DMS114 treated with DMSO at 0.1 percent for 48 hours (cell line): ENCODE measurements around the gene CHD9.
"Not testable (repeated sequence)": the region's sequence is repeated elsewhere in the genome, so short reads cannot be mapped to it uniquely, and the experiment has no call there.

ENCODE experiments used
- DNase-seq: peaks from one replicate; lab custom pipeline; 2025; ENCODE audit not compliant: unreplicated experiment; lab: John Stamatoyannopoulos, UW

CHD9 gene, protein sequence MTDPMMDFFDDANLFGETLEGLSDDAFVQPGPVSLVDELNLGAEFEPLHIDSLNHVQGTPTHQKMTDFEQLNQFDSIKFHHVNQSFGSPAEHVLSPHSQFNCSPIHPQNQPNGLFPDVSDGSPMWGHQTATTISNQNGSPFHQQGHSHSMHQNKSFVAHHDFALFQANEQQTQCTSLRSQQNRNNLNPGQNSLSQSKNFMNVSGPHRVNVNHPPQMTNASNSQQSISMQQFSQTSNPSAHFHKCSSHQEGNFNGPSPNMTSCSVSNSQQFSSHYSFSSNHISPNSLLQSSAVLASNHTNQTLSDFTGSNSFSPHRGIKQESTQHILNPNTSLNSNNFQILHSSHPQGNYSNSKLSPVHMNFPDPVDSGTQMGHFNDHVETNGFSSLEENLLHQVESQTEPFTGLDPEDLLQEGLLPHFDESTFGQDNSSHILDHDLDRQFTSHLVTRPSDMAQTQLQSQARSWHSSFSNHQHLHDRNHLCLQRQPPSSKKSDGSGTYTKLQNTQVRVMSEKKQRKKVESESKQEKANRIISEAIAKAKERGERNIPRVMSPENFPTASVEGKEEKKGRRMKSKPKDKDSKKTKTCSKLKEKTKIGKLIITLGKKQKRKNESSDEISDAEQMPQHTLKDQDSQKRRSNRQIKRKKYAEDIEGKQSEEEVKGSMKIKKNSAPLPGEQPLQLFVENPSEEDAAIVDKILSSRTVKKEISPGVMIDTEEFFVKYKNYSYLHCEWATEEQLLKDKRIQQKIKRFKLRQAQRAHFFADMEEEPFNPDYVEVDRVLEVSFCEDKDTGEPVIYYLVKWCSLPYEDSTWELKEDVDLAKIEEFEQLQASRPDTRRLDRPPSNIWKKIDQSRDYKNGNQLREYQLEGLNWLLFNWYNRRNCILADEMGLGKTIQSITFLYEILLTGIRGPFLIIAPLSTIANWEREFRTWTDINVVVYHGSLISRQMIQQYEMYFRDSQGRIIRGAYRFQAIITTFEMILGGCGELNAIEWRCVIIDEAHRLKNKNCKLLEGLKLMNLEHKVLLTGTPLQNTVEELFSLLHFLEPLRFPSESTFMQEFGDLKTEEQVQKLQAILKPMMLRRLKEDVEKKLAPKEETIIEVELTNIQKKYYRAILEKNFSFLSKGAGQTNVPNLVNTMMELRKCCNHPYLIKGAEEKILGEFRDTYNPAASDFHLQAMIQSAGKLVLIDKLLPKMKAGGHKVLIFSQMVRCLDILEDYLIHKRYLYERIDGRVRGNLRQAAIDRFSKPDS (N-terminal part only)

DNA sequence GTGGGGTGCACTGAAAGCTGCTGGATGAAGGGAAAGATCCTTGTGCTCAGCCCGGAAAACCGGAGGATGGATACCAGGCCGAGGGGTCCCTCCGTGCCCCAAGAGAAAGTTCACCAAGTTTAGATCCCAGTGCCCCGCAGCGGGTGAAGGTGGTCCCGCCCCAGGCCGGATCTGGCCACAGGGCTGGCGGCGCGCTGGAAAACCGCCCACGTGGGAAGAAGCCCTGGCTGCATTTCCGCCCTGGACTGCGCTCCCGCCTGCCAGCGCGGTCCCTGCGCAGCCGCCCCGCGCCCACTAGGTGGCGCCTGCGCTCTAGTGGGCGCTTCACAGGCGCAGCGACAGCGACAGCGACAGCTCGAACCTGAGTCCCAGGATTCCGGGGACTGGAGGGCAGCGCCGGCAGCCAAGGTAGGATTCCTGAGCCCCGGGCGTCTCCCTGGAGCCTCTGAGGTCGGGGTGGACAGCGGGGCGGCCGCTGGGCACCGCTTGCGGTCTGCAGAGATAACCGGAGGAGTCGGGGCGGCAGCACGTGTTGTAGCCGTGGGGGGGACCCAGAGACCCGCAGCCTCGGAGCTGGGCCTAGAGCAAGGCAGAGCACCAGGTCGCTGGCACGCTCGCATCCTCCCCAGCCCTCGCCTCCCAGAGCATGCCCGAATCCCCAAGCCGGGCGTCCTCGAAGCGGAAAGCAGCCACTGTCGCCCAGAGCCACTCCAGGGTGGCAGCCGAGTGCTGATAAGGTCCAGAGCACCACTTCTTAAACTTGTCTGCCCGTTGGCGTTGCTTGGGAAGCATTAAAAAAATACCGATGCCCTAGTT lies at the start of gene CHD9:
Gene CHD9, plus strand, starts transcription at position 322 of the 816 bp plus-strand sequence. CDS start 101,099 bp downstream, outside the sequence.
- peak; percentile 76 for DNase-seq

DNA sequence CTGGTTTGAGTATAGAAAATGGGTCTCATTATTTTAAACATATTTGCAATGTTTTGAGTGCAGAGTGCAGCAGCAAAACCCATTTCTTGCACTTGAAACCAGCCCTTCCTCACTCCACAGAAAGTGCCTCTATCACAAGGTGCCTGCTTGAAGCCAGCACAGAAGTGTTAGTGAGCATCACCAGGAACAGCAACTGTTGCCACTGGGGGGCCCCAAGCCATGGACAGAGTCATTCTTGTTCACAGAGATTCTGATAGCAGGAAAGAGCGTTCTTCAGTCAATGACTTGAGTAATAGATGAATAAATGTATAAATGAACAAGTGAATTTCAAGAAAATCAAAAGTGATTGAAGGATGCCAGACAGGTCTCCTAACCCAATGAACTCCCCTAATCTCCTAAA lies 47.7 kb upstream of the CHD9 start:
- no peak for DNase-seq

DNA sequence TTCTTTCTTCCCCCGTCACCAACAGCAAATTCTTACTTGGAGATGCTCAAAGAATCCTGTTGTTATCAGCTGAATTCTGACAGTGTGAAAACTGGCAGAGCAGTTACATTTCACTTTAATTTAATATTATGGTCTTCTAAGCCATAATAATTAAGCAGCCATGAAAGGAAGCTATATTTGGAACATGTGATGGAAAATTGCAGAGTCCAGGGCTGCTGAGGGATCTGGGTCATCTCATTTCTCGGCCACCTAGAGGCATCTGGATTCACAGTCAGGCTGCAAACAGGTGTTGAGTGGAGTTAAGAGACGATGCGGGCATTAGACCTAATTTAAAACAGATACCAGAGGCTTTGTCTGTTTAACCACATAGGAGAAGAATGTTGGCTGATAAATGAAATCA lies 40.5 kb upstream of the CHD9 start:
- no peak for DNase-seq

DNA sequence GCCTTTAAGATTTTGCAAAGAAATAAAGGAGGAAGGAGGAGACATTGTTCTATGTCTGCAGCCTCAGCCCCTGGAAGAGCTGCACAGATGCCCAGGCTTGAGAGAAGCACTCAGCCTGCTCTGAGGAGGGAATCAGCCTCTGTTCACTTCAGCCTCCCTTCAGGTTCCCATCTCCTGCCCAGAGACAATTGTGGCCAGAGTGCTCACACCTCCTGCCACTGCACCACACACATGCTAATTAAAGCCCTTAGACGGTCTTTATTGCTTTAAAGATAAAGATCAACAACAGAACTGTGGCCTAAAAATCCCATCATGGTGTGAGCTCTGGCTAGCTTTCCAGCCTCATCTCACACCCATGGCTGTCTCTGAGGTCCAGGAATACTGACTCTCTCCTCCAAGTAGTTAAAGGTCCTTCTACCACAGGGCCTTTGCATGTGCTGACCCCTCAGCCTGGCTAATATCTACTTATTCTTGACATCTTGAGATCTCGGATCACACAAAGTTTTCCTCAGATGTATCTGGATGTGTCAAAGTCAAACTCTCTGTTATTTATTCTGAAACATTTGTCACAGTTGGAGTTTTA lies 35.9 kb upstream of the CHD9 start:
- DNase-seq = no peak

DNA sequence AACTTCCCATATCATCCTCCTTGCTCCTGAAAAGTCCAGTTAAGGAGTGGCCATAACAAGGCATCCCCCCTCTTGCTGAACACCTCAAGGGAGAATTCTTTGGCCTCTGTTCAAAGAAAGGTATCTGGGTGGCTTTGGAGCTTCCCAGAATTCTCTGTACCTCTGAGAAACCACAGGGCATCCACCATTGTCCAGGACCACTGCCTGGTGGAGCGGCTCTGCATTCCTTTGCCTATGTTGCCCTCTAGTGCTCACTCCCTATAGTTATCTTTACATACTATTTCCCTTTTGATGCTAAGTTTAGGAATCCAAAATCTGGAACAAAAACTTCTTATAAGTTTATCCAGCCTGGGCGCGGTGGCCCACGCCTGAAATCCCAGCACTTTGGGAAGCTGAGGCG lies 32.4 kb upstream of the CHD9 start:
- DNase-seq = peak; percentile 70

DNA sequence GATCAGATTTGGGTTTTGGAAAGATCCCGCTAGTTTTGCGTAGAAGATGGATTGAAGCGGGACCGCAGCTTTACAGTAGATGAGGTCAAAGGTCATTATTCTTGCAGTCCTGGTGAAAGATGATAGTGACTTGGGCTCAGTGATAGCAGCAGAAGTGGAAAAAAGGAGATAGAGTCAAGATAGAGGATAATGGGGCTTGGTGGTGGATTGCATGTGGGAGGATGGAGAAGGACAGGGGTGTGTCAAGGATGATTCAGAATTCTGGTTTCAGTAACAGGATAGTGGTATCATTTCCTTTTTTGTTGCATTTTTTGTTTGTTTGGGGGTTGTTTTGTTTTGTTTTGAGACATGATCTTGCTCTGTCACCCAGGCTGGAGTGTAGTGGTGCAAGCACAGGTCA lies 30.7 kb upstream of the CHD9 start:
- no peak for DNase-seq

DNA sequence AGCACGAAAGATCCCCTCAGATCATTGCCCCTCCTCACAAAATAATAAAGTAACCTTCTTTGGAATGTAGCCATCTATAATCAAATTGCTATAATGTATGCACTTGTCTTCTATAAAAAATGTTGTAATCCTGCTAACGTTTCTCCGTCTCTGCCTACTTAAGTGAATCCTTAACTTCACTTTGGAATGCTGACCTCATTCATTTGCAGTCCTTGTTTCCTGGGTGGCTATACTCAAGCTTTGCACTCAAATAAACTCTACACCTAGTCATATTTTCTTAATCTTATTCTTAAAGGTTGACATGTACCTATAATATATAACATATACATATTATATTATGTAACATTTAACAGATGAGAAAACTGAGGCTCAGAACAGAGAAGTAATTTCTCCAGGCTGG lies 24.8 kb upstream of the CHD9 start:
- DNase-seq = no peak

DNA sequence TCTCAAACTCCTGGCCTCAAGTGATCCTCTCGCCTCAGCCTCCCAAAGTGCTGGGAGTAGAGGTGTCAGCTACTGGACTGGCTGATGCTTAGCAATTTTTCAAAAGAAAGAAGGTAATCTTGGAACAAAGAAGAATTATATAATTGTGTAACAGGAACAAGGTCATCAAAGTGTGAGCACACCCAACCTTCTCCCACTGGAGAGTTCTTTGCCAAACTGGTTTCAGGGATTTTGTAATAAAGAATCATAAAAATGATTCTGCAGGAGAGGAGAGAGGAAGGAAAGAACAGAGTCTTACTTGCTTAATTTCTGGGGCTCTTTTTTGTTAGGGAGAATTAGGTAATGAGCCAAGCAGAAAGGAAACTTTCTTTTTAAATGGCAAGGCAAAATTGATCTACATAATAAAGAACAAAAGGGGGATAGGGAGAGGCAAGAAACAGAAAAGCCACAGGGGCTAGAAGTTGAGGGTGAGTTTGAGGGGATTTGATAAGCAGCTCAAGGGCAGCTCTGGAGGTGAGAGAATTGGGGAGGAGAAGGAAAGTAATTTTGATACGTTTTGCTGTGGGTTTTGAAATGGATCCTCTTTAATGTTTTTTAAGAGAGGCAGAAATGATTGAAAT lies 23.4 kb upstream of the CHD9 start:
- DNase-seq = no peak

DNA sequence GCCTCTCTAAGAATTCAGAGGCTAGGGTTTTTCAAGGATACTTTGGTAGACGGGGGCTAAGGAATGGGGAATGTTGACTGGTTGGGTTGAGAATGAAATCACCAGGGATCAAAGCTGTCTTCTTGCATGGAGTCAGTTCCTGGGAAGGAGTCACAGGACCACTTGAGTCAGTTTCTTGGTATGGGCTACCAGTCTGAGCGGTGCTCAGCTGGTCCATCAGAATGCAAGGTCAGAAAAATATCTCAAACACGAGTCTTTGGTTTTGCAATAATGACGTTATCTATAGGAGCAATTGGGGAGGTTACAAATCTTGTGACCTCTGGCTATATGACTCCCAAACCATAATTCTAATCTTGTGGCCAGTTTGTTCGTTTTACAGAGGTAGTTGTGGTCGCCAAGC lies 20.5 kb upstream of the CHD9 start:
- DNase-seq = no peak

DNA sequence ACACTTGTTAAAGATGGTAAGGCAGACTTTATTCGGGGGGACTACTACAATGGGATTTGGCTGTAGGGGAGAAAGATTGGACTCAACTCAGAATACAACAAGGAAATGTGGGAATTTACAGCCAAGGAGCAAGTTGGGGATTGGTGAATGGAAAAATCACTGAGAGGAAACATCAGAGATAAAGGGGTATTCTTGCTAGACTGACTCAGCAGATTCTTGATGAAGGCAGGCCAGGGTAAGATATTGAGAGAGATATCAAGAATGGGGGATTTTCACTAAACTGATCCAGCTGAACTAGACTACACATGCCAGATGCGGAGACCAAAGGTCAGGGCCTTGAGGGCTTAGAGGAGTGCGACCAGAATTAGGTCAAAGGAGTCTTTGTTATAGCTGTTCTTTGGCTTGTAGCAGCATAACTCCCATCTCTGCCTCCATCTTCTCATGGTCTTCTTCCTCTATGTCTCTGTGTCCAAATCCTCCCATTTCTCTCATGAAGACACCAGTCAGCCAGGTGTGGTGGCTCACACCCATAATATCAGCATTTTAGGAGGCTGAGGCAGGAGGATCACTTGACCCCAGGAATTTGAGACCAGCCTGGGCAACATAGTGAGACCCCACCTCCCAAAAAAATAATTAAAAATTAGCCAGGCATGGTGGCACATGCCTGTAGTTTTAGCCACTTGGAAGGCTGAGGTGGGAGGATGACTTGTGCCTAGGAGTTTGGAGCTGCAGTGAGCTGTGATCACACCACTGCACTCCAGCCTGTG lies 19.4 kb upstream of the CHD9 start:
- DNase-seq = no peak

DNA sequence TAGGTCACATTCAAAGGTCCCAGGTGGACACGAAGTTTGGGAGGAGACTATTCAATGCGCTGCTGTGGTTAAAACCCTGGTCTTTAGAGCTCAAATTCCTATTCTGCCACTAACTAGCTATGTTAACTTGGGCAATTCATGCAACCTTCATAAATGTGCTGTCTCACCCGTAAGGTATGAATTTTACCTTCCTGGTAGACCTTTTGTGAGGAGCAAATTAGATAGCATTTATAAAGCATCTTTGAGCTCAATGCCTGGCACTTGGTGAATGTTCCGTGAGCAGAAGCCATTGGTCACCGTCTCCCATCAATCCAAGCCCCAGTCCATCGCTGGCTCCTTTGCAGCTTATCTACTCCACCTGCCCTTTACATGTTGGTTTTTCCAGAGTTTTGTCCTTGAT lies 18.7 kb upstream of the CHD9 start:
- no peak for DNase-seq

DNA sequence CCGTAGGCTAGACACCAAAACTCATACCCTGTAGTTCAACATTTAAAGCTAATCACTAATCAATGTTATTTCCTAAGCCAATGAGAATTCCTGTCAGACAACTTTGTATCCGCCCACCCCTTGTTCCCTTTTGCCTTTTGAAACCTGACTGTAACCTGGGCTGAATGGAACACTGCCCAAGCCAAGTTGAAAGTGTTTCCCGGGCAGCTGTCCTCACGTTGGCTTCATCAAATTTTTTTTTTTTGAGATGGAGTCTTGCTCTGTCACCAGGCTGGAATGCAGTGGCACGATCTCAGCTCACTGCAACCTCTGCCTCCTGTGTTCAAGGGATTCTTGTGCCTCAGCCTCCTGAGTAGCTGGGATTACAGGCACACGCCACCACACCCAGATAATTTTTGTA lies 18.1 kb upstream of the CHD9 start:
- DNase-seq = not testable (repeated sequence)

DNA sequence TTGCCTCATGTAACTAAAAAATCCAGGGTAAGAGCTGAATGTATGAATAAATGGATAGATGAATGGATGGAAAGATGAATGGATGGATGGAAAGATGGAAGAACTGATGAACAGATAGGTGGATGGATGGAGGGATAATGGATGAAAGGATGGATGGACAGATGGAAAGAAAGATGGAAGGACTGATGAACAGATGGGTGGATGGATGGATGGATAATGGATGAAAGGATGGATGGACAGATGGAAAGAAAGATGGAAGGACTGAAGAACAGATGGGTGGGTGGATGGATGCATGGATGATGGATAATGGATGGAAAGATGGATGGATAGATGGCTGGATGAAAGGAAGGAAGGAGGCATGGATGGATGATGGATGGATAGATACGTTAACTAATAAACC lies 14.0 kb upstream of the CHD9 start:
- no peak for DNase-seq

DNA sequence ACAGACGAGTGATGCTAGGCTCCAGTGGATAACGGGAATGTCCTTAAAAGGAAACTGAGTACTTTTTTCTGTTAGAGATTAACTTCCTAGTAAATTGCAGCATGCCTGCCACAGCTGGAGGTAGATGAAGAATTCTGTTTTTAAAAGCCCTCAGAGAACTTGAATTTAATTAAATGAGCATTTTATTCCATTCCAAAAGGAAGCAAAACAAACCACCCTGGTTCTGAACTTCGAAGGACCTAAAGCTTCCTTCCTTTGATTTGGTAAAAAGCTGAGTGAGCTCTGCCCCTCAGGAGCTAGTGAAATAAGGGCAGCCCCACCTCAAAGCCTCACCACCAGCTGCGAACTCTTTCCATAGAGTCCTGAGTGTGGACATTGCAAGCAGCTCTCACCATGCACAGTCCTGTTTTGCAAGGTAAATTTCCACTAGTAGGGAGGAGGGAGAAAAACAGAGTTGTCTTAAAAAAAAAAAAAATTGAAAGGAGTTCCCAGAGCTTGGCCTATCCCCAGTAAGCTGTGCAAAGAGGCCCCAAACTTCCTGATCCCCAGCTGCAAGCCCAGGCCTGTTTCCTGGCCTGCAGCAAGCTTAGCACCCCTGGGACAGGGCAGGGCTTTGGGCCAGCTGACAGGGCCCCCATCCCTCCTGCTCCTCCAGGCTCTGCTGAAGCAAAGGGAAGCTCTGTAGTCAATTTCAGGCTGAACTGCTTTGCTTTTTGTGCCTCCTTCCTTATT lies 13.3 kb upstream of the CHD9 start:
- no peak for DNase-seq

DNA sequence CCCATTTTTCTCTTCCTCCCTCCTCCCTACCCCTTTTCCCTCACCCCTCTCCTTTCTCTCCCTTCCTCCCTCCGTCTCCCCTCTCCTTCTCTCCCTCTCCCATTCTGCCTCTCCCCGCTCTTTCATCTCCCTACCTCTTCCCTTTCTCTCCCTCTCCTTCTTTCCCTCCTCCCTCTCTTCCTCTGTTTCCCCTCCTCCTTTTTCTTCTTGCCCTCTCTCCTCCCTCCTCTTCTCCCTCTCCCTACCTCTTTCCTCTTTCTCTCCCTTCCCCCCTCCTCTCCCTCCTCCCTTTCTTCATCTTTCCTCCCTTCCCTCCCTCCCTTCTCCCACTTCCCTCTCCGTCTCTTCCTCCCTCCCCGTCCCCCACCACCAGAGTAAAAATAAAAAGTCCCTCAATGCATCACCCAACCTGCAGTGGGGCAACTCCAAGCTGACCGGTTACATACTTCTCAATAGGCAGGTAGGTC lies 12.5 kb upstream of the CHD9 start:
- DNase-seq = no peak

DNA sequence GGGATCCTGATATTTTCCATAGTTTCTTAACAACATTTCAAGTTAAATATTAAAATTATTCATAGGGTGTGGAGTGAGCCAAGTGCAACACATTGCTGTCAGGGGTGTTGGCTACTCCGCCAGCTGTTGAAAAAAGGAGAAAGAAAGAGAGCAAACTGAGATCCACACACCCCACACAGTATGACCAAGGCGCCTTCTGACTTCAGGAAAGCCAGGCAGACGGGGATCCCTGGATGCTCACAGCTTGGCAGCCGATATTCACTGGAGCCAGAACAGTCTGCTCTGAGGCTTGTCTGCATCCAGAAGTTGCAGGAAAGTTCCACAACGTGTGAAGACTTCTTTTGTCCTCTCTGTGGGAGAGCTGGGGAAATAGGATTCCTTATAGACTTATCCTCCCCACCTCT lies 11.4 kb upstream of the CHD9 start:
- DNase-seq = no peak

DNA sequence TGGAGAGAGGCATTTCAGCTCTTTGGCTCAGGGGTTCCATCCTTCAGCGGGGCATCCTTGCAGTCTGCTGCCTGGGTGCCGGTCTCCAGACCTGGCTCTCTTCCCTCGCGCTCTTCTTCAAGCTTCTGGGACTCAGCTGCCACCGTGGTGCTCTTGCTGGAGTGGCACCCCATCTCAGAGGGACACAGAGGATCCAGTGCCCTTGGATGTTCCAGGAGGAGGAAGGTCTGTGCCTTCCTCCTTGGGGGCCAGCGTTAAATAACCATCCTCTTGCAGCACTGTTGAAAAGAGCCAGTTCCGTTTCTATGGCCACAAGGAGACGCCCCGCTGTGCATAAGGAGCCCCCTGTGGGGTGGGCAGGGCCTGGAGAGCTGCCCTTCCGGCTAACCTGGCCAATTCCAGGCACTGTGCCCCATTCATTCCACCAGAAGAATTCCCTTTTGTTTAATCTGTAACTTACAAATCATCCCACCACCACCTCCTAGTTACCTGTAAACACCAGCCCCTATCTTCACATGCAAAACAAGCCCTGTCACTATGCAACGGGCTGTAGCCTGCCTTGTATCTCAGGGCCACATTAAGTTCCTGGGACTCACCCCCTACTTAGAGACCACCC lies 10.7 kb upstream of the CHD9 start:
- no peak for DNase-seq
